Activated CD4-positive, alpha-beta T cell treated with anti-CD3 and anti-CD28 coated beads for 4 hours (primary cell): ENCODE results near the gene CYFIP1.
"Not testable (repeated sequence)": the region's sequence is repeated elsewhere in the genome, so short reads cannot be mapped to it uniquely, and the experiment has no call there.

Experiments
- DNase-seq, 2 donors: peaks; one replicate each; pipeline ENCODE4 v3.0.0-alpha.2; 2020

Gene CYFIP1

DNA sequence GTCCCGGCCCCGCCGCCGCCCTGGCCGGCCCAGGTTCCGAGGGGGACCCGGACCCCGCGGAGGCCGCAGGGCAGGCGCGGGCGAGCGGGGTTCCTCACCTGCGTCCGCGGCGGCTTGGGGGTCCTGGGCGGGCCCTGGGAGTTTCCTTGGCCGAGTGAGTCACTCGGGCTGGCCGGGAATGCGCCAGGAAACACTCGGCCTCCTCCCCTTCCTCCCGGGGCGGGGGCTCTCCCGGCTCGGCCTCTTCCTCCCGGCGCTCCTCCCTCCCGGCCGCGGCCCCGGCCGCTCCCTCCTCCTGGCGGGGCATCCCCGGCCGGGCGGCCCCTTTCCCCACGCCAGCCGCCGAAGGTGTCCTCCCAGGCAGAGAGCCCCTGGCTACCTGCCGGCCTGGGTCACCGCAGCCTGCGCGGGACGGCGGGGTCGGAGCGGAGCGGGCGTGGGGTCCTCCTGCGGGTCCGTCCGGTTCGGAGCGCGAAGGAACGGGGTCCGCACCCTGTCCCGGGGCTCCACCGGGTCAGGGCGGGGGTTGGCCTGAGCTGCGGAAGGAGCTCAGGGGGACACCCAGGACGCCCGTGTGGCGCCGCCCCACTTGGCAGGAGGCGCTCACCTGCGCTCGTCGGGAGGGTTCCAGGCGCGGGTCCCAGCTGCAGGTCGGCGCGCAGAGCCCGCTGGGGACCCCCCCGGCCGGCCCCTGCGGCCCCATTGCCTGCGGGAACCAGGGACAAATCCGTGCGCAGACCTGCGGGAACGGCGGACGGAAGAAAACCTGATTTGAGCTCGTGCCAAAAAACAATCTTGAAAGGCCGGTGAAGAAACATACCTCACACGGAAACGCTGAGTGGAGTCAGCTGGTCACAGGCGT is at the start of gene CYFIP1:
CYFIP1 (minus strand) TSS at position 180 of the 862 bp plus-strand sequence. CDS start 33,083 bp downstream, outside the sequence.
- DNase-seq, result peak; percentile 12 to 14

- DNase-seq, result no peak
Measured at GRCh38 chr15:23026218-23026617, 46.0 kb upstream of the CYFIP1 start.

- DNase-seq, result no peak
Measured at GRCh38 chr15:23022156-23022555, 42.0 kb upstream of the CYFIP1 start.

GRCh38 chr15:23014394-23015000 is 34.3 kb upstream of the CYFIP1 start:
- DNase-seq, result no peak

GRCh38 chr15:23013681-23014080 is 33.5 kb upstream of the CYFIP1 start:
- no peak for DNase-seq

DNA sequence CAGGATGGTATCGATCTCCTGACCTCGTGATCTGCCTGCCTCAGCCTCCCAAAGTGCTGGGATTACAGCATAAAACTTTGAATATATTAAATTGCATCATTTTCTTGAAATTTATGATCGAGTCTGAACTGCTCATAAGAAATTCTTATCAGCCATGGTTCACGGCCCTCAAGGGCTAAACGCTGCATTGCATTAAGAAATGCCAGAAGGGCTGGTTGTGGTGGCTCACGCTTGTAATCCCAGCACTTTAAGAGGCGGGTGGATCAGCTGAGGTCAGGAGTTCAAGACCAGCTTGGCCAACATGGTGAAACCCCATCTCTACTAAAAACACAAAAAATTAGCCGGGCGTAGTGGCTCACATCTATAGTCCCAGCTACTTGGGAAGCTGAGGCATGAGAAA is 32.4 kb upstream of the CYFIP1 start:
- not testable (repeated sequence) for DNase-seq

DNA sequence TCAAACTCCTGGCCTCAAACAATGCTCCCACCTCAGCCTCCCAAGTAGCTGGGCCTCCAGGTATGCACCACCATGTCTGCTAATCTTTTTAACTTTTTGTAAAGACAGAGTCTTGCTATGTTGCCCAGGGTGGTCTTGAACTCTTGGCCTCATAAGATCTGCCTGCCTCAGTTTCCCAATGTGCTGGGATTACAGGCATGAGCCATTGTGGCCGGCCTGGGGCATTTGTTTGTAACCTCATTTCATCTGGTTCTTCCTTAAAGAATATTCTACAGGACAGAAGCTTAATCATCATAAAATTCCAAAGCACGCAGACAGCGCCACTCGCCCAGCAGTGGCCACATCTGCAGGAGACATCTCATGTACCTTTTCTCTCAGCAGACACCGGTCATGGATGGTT is 23.6 kb upstream of the CYFIP1 start:
- DNase-seq, result no peak

- no peak for DNase-seq
Measured at GRCh38 chr15:23002920-23003319, 22.8 kb upstream of the CYFIP1 start.

- DNase-seq, result no peak
Measured at GRCh38 chr15:22995795-22996194, 15.6 kb upstream of the CYFIP1 start.

DNA sequence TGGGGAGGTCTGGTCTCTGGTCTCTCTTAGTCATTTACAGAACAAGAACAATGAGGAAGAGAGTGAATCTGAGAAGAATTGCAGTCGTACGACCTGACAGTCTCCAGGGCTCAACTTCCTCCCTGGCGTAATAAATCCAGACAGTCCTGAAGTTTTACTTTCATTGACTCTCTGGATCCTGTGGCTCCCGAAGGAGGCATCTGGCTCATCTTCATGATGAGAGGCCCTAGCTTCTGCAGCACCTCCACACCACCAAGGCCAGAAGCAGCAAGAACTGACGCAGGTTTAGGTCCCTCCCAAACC is 11.8 kb upstream of the CYFIP1 start:
- DNase-seq, result no peak

GRCh38 chr15:22989576-22990477 is 9.7 kb upstream of the CYFIP1 start:
- DNase-seq, result no peak

GRCh38 chr15:22988811-22989210 is 8.6 kb upstream of the CYFIP1 start:
- DNase-seq, result no peak

- DNase-seq, result not testable (repeated sequence)
Measured at GRCh38 chr15:22981931-22982330, 1.8 kb upstream of the CYFIP1 start.

- DNase-seq, result no peak
Measured at GRCh38 chr15:22981051-22981840, 1.1 kb upstream of the CYFIP1 start.

DNA sequence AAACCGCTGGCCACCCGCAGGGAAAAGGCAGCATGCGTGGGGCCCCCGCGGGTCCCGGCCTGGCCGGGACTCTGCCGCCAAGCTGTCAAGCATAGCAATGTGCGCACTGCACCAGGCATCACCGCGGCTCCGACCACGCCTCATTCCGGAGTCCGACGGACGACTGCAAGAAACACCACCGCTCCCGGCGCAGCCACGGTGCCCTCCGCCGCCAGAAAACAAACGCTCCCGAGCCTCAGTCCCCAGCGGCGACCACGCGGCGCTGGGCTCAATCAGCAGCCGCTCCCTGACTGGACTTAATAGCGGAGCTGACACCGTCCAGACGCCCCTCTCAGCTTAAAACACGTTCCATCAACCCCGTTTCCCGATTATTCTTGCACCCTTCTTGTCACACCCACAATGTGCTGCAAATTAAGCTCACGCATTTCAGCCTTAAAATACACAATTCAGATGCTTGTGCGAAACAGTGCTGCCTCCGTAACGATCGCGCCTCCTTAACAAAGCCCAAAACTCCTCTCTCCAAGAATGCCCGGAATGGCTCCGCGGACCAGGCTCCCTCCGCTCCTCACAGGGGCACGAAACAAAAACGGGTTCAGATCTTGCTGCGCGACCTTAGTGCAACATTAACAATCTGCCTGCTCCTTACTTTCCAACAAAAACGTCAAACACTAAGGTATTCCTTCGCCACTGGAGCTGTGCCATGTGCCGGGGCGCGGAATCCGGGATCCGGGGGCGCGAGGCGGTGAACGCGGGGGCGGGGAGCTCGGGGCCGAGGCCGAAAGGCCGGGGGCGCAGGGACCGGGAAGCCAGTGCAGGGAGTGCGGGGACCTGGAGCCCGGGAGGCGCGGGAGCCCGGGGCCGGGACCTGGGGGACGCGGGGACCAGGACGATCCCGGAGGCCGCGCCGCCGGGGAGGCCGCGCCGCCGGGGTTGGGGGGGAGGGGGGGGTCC is 655 bp downstream of the CYFIP1 start:
- DNase-seq, result peak; percentile 10 to 14

- DNase-seq, result no peak
Measured at GRCh38 chr15:22978691-22979237, 1.4 kb downstream of the CYFIP1 start.

DNA sequence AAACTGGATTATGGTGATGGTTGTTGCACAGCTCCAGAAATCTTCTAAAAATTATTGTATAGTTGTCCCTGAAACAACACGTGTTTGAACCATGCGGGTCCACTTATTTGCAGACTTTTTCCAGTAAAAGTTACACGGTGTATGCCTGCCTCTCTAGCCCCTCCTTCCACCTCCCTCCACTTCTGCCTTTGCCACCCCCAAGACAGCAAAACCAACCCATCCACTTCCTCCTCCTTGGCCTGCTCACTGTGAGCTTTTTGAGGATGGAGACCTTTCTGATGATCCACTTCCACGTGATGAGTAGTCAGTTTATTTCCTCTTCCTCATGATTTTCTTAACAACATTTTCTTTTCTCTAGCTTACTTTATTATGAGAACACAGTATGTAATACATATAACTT is 5.4 kb downstream of the CYFIP1 start:
- no peak for DNase-seq

DNA sequence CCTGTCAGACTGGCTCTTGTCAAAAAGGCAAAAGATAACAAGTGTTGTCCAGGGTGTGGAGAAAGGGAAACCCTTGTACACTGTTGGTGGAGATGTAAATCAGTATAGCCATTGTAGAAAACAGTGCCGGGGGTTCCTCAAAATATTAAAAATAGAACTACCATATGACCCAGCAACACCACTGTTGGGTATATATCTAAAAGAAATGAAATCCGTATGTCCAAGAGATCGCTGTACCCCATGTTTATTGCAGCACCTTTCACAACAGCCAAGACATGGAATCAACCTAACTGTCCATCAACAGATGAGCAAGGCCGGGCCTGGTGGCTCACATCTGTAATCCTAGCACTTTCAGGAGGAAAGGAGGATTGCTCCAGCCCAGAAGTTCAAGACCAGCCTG is 6.2 kb downstream of the CYFIP1 start:
- DNase-seq, result no peak

GRCh38 chr15:22973286-22973685 is 6.9 kb downstream of the CYFIP1 start:
- no peak for DNase-seq

GRCh38 chr15:22969489-22969888 is 10.7 kb downstream of the CYFIP1 start:
- no peak for DNase-seq

DNA sequence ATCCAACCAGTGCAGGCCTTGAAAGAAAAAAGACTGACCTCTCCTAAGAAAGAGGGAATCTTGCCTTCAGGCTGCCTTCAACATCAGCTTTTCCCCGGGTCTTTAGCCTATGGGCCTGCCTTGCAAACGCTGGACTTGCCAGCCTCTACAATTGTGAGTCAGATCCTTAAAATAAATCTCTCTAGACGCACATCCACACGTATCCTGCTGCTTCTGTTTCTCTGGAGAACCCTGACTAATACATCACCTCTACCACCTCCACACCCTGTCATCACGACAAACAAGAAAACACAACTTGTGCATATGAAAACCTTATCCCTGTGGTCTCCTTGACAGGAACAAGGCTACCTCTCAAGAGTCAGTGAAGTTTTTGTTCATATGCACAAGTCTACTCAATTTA is 11.8 kb downstream of the CYFIP1 start:
- DNase-seq, result no peak
